NCI-H1417 (cell line): ENCODE measurements around the gene NOP9.

Source experiments
- DNase-seq, 3 experiments: peaks; one replicate each; lab custom pipeline; 2025; lab: John Stamatoyannopoulos, UW

The NOP9 gene

DNA sequence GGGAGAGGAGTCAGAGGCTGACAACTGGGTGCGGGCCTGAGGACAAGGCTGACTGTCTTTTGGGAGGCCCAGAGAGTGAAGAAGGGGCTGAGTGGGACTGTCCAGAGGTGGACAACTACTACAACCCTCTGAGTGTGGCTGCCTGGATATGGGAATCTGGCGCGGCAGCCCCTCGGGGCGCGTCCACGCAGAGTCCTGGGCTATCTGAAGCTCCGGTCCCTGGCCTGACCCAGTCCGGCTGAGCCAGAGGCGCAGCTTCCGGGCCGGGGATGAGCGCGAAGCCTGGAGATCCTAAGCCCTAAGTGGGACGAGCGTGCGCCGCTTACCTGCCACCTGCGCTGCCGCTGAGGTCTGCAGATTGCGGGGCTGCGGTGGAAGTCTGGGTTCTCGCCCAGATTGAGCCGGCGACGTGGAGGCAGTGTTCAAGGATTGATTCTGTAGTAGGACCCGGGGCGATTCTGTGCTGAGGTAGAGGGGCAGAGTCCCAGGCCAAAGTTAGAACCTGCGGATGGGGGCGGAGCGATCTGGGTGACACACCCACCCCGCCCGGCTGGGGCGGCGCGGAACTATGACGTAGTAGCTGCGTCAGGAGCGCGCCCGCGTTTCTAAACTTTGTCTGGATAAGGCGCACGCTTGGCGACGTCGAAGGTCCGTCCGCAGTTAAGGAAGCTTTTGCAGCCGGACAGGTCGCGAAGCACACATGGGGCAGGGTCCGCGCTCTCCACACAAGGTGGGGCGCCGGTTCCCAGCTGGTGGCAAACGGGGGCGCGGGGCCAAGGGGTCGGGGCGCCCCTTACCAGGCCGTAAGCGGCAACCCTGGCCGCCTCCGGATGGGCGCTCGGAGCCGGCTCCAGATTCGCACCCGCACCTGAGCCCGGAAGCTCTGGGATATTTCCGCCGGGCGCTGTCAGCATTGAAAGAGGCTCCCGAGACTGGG, at the start of gene NOP9, which contains the start of gene DHRS1:
NOP9 (plus strand) TSS at position 596 of the 937 bp plus-strand sequence; CDS start at position 701, 105 bp downstream.
DHRS1 (minus strand) TSS at position 526 of the 937 bp plus-strand sequence. CDS start 674 bp downstream, outside the sequence.
- peak; percentile 87 to 92 (median 91) for DNase-seq

DNA sequence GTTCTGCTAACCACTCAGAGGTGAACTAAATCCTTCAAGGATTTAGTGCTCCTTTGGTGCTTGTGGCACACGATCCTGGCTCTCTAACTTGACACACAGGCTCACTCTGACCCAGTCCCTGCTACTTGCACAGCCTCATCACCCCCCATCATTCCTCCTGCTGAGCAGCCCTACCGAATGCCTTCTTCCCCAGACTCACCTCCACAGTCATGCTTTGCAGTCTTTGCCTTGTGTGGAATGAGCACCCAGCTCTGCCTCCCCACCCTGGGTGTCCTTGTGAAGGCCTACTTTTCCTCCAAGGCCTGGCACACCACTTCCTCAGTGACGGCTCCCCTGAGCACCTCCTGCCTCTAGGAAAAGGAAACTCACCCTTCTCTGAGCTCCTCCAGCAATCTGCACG, 49.3 kb upstream of the NOP9 start:
- no peak for DNase-seq

DNA sequence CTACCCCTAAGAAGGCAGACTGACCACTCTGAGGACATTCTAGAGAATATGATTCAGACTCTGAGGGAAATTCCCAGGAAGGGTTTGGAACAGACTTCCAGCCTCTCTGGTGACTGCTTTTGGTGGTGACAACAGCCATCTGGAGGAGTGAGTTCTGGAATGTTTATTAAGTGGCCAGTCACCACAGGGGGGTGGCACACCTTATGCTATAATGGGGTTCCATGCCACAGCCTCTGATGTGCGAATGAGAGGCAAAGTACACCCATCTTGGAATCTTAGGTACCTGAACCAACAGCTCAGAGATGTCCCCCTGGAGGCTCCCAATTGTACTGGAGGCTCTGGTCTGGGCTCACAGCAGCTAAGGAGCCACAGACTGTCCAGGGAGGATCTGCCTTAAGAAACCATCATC, 47.8 kb upstream of the NOP9 start:
- DNase-seq = no peak

GRCh38 chr14:24252289-24253124, 47.1 kb upstream of the NOP9 start:
- DNase-seq = no peak

DNA sequence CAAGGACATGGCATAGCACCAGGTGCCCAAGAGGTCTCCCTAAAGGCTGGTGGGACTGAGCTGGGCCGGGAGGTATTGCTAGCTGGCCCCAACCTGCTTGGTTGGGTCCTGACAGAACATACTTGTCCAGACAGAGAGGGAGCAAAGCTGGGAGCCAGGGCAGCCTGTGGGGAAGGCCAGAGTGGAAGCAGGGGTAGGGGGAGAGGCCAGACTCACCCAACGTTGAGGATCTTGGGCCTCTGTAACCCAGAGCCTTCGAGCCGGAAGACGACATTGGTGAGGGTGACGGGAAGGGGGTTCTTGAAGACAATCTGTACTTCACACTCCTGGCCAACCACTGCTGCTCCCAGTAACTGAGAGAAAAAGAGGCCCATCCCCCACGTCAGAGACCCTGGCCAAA, 45.7 kb upstream of the NOP9 start:
- no peak for DNase-seq

GRCh38 chr14:24254630-24255392, 44.8 kb upstream of the NOP9 start:
- DNase-seq = no peak

- no peak for DNase-seq
These were observed 44.2 kb upstream of the NOP9 start for GRCh38 chr14:24255438-24255837.

DNA sequence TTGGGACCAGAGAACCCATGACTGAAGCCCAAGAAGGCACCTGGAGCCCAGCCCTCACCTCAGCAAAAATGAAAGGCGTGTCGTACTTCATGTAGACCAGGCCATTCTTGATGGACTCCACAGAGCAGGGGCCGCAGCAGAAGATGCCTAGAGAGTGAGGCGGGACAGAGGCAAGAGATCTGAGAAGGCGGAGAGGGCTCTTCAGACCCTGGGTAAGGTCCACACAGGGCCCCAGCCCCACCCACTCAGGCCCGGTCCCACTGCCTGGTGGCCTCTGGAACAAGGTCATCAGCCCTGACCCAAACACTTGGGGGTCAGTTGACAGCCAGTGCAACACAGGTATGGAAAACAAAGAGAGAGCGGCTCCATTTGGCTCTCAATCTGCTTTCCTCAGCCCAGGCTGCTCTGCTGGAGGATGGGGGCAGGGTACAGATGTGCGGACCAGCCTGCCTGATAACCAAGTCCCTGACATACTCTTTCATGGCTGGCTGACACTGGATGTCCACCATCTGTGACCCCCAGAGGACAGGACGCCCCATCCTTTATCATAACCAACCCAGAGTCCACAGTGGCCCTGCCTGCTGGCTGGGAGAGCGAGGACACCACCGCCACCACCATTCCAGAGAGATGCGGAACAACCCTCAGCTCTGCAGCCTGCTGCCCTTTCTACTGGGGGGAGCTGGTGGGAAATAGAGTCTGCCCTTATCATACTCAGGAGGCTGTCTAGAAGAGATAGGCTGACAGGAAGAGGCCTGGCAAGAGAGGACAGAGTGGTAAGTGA, 43.5 kb upstream of the NOP9 start:
- no peak for DNase-seq

- DNase-seq = no peak
These were observed 42.7 kb upstream of the NOP9 start for GRCh38 chr14:24256960-24257359.

DNA sequence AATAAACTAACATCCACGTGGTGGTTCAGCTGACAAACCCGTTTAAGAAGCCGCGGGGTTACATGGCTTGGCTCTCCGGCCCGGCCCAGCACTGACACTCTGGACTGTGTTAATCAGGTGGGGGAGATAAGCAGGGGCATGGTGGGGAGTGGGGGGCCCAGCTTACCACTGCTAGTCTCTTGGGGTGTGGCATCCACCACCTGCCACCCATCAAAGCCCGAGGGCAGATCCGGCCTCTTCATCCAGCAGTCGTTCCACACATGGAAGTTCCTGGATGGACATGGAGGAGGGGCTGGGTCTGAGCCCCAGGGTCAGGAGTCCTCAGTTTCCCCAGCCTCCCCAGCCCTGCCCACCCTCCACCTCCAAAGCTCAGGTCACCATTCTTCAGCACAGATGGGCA, 41.5 kb upstream of the NOP9 start:
- DNase-seq = no peak

GRCh38 chr14:24258548-24259265, 40.9 kb upstream of the NOP9 start:
- DNase-seq = no peak

- DNase-seq = no peak
These were observed 40.2 kb upstream of the NOP9 start for GRCh38 chr14:24259282-24260025.

DNA sequence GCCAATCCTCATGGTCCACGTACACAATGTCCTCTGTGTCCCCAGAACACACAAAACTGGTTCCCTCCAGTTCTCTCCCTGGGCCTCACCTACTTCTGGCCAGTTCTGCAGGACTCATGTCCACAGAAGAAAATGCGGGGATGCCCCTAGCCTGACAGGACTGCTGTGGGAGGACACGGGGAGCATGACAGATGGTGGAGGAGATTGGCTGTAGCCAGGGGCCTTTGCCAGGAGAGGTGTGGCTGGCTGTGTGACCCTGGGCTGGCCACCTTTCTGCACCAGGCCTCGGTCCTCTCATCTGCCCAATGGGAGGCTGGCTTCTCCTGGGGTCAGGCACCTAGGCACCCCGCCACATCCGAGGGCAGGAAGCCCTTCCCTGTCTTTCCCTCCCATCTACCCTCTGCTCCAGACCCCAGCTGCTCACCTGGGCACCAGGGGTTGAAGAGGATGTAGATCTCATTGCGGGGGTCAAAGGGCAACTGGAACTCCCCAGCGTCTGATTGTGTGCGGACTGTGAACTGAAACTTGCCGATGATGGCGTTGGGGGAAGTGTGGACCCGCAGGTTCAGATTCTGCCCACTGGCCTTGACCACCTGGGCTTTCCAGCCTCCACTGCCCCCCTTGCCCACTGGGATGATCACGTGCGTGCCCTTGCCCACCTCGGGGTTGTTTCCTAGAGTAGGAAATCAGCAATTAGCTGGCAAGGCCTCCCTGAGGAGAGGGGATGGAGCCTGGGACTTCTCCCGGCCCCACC, 39.4 kb upstream of the NOP9 start:
- DNase-seq = no peak

- DNase-seq = no peak
These were observed 38.9 kb upstream of the NOP9 start for GRCh38 chr14:24260780-24261157.

- DNase-seq = no peak
These were observed 38.2 kb upstream of the NOP9 start for GRCh38 chr14:24261256-24261968.

DNA sequence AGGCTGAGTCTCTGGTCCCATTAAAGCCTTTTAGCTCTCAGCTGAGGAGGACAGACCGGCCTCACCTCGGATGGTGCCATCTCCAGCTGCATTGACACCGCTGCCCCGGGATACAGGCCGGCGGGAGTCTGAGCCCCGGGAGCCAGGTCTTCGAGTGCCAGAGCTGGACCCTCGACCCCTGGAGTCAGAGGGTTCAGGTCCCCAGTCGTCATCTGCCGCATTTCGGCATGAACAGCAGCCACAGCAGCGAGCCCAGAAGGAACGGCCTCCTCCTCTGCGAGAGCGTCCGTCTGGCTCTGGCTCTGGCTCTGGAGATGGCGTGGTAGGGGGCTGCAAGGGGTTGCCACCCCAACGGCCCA, 37.7 kb upstream of the NOP9 start:
- no peak for DNase-seq

DNA sequence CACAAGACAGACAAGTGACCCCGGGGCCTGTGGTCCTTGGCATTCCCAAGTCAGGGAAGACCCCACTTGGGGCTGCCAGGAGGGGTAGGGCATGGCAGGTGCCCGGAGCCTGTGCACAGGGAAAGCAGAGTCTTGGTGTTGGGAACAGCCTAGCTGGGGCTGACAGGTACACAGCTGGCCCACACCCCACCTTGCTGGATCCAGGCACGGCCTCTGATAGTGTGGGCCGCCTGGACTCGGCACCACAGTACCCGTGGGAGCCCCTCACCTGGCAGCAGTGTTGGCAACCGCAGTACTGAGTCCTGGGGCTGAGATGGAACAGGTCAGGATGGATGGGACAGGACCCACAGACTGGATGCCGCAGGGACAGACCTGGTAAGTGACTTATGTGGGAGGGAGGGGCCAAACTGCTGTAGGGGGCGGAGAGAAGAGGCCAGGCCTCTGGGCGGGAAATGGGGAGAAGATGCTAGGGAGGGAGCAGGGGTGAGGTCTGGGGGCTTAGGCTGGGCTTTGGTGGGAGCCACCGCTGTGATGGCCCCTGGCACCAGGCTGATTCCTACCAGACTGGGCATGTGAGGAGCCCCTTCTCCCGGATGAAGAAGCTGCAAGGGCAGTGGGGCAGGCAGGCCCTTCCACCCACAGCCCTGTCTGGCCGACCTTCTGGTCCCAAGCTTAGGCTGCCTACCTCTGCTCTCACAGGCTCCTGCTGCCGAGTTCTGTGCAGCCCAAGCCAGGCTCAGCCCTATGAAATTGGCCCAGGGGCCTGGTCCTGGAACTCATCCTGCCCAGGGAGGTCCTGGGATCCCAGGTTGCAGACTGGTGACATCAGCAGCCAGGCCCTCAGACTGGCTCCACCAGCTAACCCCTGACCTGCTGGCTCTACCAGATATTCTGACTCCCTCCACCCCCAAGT, 36.6 kb upstream of the NOP9 start, which contains the start of gene TGM1:
TGM1 (minus strand) TSS at position 357 of the 913 bp plus-strand sequence. CDS start 825 bp downstream, outside the sequence.
- DNase-seq = no peak
